GM10248 (cell line): ENCODE data around the gene ENAH.

Experiments
- CTCF ChIA-PET: fragments of 300-600 bp; sonication (Branson Sonifier 250); formaldehyde crosslinking; extraction: SDS; loops from one replicate; lab custom pipeline; 2021; ENCODE audit warnings: antibody characterized with exemption; lab: Yijun Ruan, JAX
- POLR2A ChIA-PET: fragments of 350-650 bp; sonication (Branson Sonifier 250); formaldehyde crosslinking; extraction: SDS; loops from one replicate; lab custom pipeline; 2020; ENCODE audit warnings: antibody characterized with exemption; lab: Yijun Ruan, JAX
- DNase-seq: peaks from one replicate; pipeline ENCODE4 v3.0.0; 2012; ENCODE audit errors: extremely low spot score
- CTCF ChIP-seq: IDR thresholded peaks from 2 replicates; pipeline ENCODE4 v1.5.1; 2012; ENCODE audit warnings: mild to moderate bottlenecking, low read depth; ENCODE audit errors: extremely low read depth, missing control alignments, control extremely low read depth

Gene ENAH

DNA sequence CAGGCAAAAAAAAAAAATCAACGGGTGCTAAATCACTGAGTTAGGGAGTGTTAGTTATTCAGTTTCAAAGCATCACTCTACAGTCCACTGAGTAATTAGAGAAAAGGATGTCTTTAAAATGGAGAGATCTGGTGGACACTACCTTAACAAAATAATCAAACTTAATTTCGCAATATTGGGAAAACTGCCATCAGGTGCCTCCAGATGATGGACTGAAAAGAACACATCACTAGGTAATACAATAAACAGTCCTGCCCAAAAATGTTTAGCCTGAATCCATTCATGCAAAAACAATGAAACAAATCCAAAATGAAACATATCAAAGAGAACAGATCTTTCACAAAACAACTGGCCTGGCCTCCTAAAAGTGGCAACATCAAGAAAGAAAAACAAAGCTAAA is 54.1 kb downstream of the ENAH start:
- CTCF ChIA-PET: no interaction called here
- TF ChIP-seq CTCF: no peak
- POLR2A ChIA-PET: no interaction called here
- DNase-seq: no peak

DNA sequence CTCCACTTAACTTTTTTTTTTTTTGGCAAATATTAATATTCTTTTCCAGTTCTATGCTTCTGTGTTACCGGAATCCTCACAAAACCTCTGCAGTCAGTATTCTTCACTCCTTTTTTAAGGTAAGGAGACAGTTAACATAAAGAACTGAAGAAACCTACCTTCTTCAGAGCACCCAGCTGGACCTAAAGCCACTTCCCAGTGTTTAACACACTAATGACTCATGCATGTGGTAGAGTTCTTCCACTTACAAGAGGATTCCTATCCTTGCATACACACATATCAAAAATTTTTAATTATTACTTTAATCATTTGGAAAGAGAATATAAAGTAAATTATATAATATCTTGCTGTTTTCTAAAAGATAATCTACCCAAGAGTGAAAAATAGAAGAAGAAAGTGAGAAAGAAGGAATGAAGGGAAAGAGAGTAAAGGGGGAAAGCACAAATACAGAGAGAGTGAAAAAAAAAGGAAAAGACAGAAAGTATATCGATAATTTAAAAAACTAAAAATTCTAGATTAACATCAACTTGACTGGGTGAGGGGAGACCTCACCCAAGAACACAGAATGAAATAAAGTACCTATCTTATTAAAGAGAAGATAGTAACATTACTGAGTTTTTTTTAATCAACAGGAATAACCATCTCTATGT is 54.9 kb downstream of the ENAH start:
- DNase-seq: no peak
- POLR2A ChIA-PET: no interaction called here
- CTCF ChIA-PET: interaction anchor here (1.0 kb wide), 1 partner anchor 19 kb away, joined by 3 read pairs; no protein-coding TSS in a partner anchor
- no peak for TF ChIP-seq CTCF

DNA sequence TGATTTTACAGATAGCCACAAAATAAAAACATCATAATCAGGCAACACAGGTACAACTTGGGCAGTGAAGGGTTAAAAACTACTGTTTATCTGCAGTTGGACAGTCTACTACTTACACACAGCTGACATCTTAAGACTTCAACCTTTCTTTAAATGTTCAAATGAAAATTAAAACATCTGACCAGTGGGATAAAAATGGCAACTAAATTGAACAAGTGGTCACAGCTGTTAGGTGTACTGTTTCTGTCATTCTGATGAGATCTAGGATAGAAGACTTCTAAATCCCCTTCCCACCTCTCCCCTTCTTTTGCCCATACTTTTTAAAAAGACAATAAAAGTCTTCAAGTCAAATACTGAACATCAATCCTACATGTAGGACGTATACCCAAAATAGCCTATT is 56.2 kb downstream of the ENAH start:
- DNase-seq: no peak
- TF ChIP-seq CTCF: no peak
- CTCF ChIA-PET: interaction anchor here (1.0 kb wide), 1 partner anchor 17 kb away, joined by 3 read pairs; no protein-coding TSS in a partner anchor
- POLR2A ChIA-PET: no interaction called here

GRCh38 chr1:225595974-225596551 is 56.9 kb downstream of the ENAH start:
- no peak for TF ChIP-seq CTCF
- ChIA-PET CTCF (no interaction called here), POLR2A (no interaction called here)
- no peak for DNase-seq

DNA sequence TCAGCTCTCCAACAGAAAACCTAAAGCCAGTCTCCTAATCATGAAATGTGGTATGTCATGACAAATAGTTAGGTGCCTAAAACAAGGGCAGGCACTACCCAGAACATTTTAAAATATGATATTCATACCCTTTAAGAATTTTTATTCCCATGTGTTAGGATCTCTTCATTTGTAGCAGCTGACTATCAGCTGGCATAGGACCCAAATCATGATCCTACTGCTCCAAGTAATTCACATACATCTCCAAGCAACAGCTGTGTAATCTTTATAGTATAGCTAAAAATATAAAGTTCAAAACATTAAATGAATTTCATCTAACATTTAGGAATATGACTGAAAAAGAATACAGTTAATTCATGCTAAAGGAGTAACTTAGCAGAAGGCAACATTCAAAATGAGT is 57.5 kb downstream of the ENAH start:
- DNase-seq: no peak
- POLR2A ChIA-PET: no interaction called here
- CTCF ChIA-PET: interaction anchor here (1.2 kb wide), 1 partner anchor 41 kb away, joined by 3 read pairs; no protein-coding TSS in a partner anchor
- TF ChIP-seq CTCF: no peak

GRCh38 chr1:225593414-225593813 is 59.5 kb downstream of the ENAH start:
- ChIA-PET CTCF (no interaction called here), POLR2A (no interaction called here)
- no peak for DNase-seq
- TF ChIP-seq CTCF: no peak
